C4-2B (cell line): ENCODE data around the gene TMEM209.
"Not testable (repeated sequence)": the region's sequence is repeated elsewhere in the genome, so short reads cannot be mapped to it uniquely, and the experiment has no call there.

Source experiments
- CTCF ChIP-seq: fragments of 450-650 bp; conservative IDR thresholded peaks from 2 replicates; pipeline ENCODE4 v1.5.1; 2017; ENCODE audit warnings: mild to moderate bottlenecking
- ZFX ChIP-seq: fragments of 450-650 bp; IDR thresholded peaks from 2 replicates; pipeline ENCODE4 v1.6.1; 2017

DNA sequence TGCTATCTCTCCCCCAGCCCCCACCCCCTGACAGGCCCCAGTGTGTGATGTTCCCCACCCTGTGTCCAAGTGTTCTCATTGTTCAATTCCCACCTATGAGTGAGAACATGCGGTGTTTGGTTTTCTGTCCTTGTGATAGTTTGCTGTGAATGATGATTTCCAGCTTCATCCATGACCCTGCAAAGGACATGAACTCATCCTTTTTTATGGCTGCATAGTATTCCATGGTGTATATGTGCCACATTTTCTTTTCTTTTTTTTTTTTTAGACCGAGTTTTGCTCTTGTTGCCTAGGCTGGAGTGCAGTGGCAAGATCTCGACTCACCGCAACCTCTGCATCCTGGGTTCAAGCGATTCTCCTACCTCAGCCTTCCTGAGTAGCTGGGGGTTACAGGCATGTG is 43.6 kb upstream of the TMEM209 start:
- not testable (repeated sequence) for TF ChIP-seq CTCF, ZFX
